HCT116 (cell line): Measurements from ENCODE around the gene IL1RAP. TPM values are rescaled to one million over a fixed set of nuclear protein-coding genes. Genes with fewer than 3 reads are reported as not detected.

Experiments
- ATAC-seq: fragments of 200-7000 bp; cut with Tn5 transposase; 2 replicates; pipeline ENCODE4 v1.9.1; 2020; ENCODE audit warnings: mild to moderate bottlenecking, moderate library complexity
- BruUV-seq: library from RNA; stranded (reverse); fragments of 400-500 nt; replicated peaks from 2 replicates; lab custom pipeline; 2021; lab: Mats Ljungman, UMichigan
- CTCF ChIA-PET: fragments of 300-600 bp; sonication (Branson Sonifier 250); formaldehyde crosslinking; loops from one replicate; lab custom pipeline; 2021; ENCODE audit warnings: antibody characterized with exemption; lab: Charles Lee
- POLR2A ChIA-PET: fragments of 300-600, 350-600 bp; sonication (Branson Sonifier 250); formaldehyde crosslinking; loops from one replicate; lab custom pipeline; 2021; ENCODE audit warnings: antibody characterized with exemption; lab: Charles Lee
- RAD21 ChIA-PET, 2 experiments: fragments of 300-600 bp; sonication (Branson Sonifier 250); formaldehyde crosslinking; loops; one replicate each; lab custom pipeline; 2023; ENCODE audit warnings: low total read pairs in 2 of 2; ENCODE audit not compliant: uncharacterized antibody in 2 of 2, unreplicated experiment in 2 of 2, low non-redundant PET in 1 of 2; lab: Charles Lee
- DNase-seq: peaks from one replicate; pipeline ENCODE4 v3.0.0-alpha.2; 2010; ENCODE audit warnings: low read depth, low spot score
- H2AFZ ChIP-seq: fragments of 200-600 bp; shearing (Covaris generic), sonication (generic); 2 replicates; pipeline ENCODE4 v1.6.1; 2017; ENCODE audit warnings: low read depth, mixed run types, mixed read lengths, antibody characterized with exemption, low read length; ENCODE audit not compliant: poor library complexity, severe bottlenecking
- H3K27ac ChIP-seq: 2 replicates; pipeline ENCODE4 v1.5.1; 2012; ENCODE audit warnings: low read depth, low read length
- H3K27me3 ChIP-seq: fragments of 200-600 bp; sonication (generic); 2 replicates; pipeline ENCODE4 v1.6.1; 2016; ENCODE audit warnings: mixed run types, low read length, mixed read lengths; ENCODE audit not compliant: insufficient read depth
- H3K36me3 ChIP-seq, 2 experiments: fragments of 200-500 bp in 1 of 2; fragments of 200-600 bp in 1 of 2; sonication (Bioruptor generic) in 1 of 2; sonication (generic) in 1 of 2; 2 replicates each; pipeline versions ENCODE4 v1.5.1 to v1.6.1; 2014 to 2016; ENCODE audit warnings: low read length in 2 of 2, inconsistent platforms in 1 of 2, mixed read lengths in 1 of 2, mixed run types in 1 of 2; ENCODE audit not compliant: insufficient read depth in 2 of 2, control insufficient read depth in 1 of 2
- H3K4me1 ChIP-seq, 2 experiments: fragments of 200-600 bp in 1 of 2; sonication (generic) in 1 of 2; 2 replicates each; pipeline versions ENCODE4 v1.5.1 to v1.6.1; 2012 to 2017; ENCODE audit warnings: low read length in 2 of 2, inconsistent platforms in 1 of 2, mild to moderate bottlenecking in 1 of 2, mixed read lengths in 1 of 2, mixed run types in 1 of 2, moderate library complexity in 1 of 2; ENCODE audit not compliant: insufficient read depth in 2 of 2, control insufficient read depth in 1 of 2
- H3K4me2 ChIP-seq: fragments of 200-600 bp; sonication (generic); 2 replicates; pipeline ENCODE4 v1.6.1; 2017; ENCODE audit warnings: mixed run types, low read length, mixed read lengths
- H3K4me3 ChIP-seq, 2 experiments: fragments of 200-600 bp in 1 of 2; sonication (generic) in 1 of 2; replicated peaks in 1 of 2; 2 replicates each; pipeline ENCODE4 v1.5.1; 2011 to 2016; ENCODE audit warnings: low read length in 2 of 2, control low read depth in 1 of 2, low read depth in 1 of 2, mild to moderate bottlenecking in 1 of 2, mixed read lengths in 1 of 2, mixed run types in 1 of 2
- H3K79me2 ChIP-seq: fragments of 200-600 bp; sonication (generic); 2 replicates; pipeline ENCODE4 v1.6.1; 2017; ENCODE audit warnings: mild to moderate bottlenecking, mixed run types, low read length, moderate library complexity, mixed read lengths; ENCODE audit not compliant: insufficient read depth
- H3K9ac ChIP-seq: fragments of 200-600 bp; sonication (generic); 2 replicates; pipeline ENCODE4 v1.6.1; 2016; ENCODE audit warnings: low read length, mixed read lengths
- H3K9me2 ChIP-seq: fragments of 200-600 bp; sonication (generic), shearing (Covaris generic); 2 replicates; pipeline ENCODE4 v1.6.1; 2017; ENCODE audit warnings: mixed run types, mild to moderate bottlenecking, moderate library complexity; ENCODE audit not compliant: insufficient read depth
- H3K9me3 ChIP-seq, 2 experiments: fragments of 200-500 bp in 1 of 2; fragments of 200-600 bp in 1 of 2; sonication (Bioruptor generic) in 1 of 2; sonication (generic) in 1 of 2; 2 replicates each; pipeline ENCODE4 v1.6.1; 2014 to 2017; ENCODE audit warnings: low read length in 2 of 2, mixed read lengths in 2 of 2, inconsistent platforms in 1 of 2, low read depth in 1 of 2, mild to moderate bottlenecking in 1 of 2, mixed run types in 1 of 2, moderate library complexity in 1 of 2; ENCODE audit not compliant: control insufficient read depth in 1 of 2, insufficient read depth in 1 of 2
- H4K20me1 ChIP-seq: fragments of 200-600 bp; sonication (generic), shearing (Covaris generic); 2 replicates; pipeline ENCODE4 v1.6.1; 2017; ENCODE audit warnings: mixed run types, mild to moderate bottlenecking, moderate library complexity; ENCODE audit not compliant: insufficient read depth
- CBX3 ChIP-seq: IDR thresholded peaks from 2 replicates; pipeline ENCODE4 v1.6.1; 2012; ENCODE audit warnings: low read depth
- CEBPB ChIP-seq: IDR thresholded peaks from 2 replicates; pipeline ENCODE4 v1.6.1; 2012; ENCODE audit warnings: low read depth
- EGR1 ChIP-seq: IDR thresholded peaks from 2 replicates; pipeline ENCODE4 v1.6.1; 2012; ENCODE audit warnings: low read depth
- EZH2 ChIP-seq: fragments of 200-600 bp; sonication (generic); IDR thresholded peaks from 2 replicates; pipeline ENCODE4 v1.6.1; 2017; ENCODE audit warnings: antibody characterized with exemption, mixed run types
- EZH2phosphoT487 ChIP-seq: fragments of 200-600 bp; IDR thresholded peaks from 2 replicates; pipeline ENCODE4 v1.6.1; 2018; ENCODE audit warnings: antibody characterized with exemption, borderline replicate concordance
- FOSL1 ChIP-seq: IDR thresholded peaks from 2 replicates; pipeline ENCODE4 v1.6.1; 2012; ENCODE audit warnings: low read depth
- POLR2A ChIP-seq: IDR thresholded peaks from 2 replicates; pipeline ENCODE4 v1.7.0; 2011; ENCODE audit warnings: borderline replicate concordance; ENCODE audit not compliant: insufficient read depth, insufficient read length; ENCODE audit errors: extremely low read depth
- POLR2AphosphoS5 ChIP-seq: IDR thresholded peaks from 2 replicates; pipeline ENCODE4 v1.6.1; 2011; ENCODE audit warnings: mild to moderate bottlenecking, low read depth, low read length, moderate library complexity
- RAD21 ChIP-seq: IDR thresholded peaks from 2 replicates; pipeline ENCODE4 v1.6.1; 2012; ENCODE audit warnings: low read depth, mild to moderate bottlenecking
- SIN3A ChIP-seq: IDR thresholded peaks from 2 replicates; pipeline ENCODE4 v1.6.1; 2012; ENCODE audit warnings: low read depth
- SP1 ChIP-seq: IDR thresholded peaks from 2 replicates; pipeline ENCODE4 v1.6.1; 2012; ENCODE audit warnings: low read depth
- SRF ChIP-seq: IDR thresholded peaks from 2 replicates; pipeline ENCODE4 v1.6.1; 2012; ENCODE audit warnings: low read depth
- ZFX ChIP-seq: fragments of 450-650 bp; IDR thresholded peaks from 2 replicates; pipeline ENCODE4 v1.6.1; 2017
- ZNF274 ChIP-seq: fragments of 200-500 bp; sonication (Bioruptor generic); IDR thresholded peaks from 2 replicates; pipeline ENCODE4 v1.6.1; 2014; ENCODE audit warnings: mild to moderate bottlenecking, low read depth, low read length, inconsistent platforms
- intact Hi-C: fragments of 100-400 bp; cut with micrococcal nuclease; formaldehyde crosslinking; loops from 2 replicates; pipeline ENCODE4 v1.10.0; 2022
- total RNA-seq: library from RNA; stranded (reverse); gene quantifications from one replicate; pipeline ENCODE4 v1.2.1, GENCODE V29; 2021; ENCODE audit not compliant: unreplicated experiment
- TF ChIP-seq, protein P1 (sequence below): IDR thresholded peaks from 2 replicates; pipeline ENCODE4 v1.6.1; 2012; ENCODE audit warnings: low read depth
- TF ChIP-seq, protein P2 (sequence below): IDR thresholded peaks from 2 replicates; pipeline ENCODE4 v1.6.1; 2012
- TF ChIP-seq, protein P3 (sequence below): IDR thresholded peaks from 2 replicates; pipeline ENCODE4 v1.6.1; 2011; ENCODE audit warnings: mild to moderate bottlenecking, low read length, moderate library complexity; ENCODE audit not compliant: insufficient replicate concordance; ENCODE audit errors: extremely low read depth

IL1RAP gene
- total RNA-seq, 1 experiment from 2014 or later = 5.8 TPM

DNA sequence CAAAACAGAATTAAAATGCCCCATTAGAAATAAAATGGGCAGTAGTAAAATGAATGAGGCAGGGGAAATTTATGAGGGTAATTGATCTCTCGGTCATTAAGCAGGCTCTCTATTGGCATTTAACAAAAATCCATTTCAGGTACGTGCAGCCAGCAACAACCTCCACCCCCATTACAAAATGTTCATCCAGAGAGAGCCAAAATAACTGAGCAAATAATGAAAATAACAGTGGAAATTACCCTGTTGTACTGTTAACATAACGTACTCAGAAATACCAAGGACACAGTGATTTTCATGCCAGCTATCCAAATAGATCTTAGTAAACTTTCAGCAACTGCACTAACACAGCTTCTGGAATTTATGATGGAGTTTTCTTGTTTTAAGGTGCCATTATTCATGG lies 127.7 kb downstream of the IL1RAP start:
- H3K36me3 ChIP-seq = no peaks in the 10 kb centered on the region
- POLR2A ChIA-PET = no interaction called here
- no peak overlapping the region for H2AFZ ChIP-seq
- intact Hi-C loops = no loop called here
- TF ChIP-seq SP1 = no peak
- no peak for TF ChIP-seq FOSL1
- TF ChIP-seq EGR1 = no peak
- TF ChIP-seq ZFX = no peak
- TF ChIP-seq EZH2 = no peak
- no peak for TF ChIP-seq SRF
- H4K20me1 ChIP-seq = no peaks in the 10 kb centered on the region
- DNase-seq (no peak), ATAC-seq (no peak)
- no peaks in the 10 kb centered on the region for H3K9me2 ChIP-seq
- no TSS peak for BruUV-seq
- H3K4me2 ChIP-seq = no peak overlapping the region
- H3K4me1 ChIP-seq = no peaks in the 10 kb centered on the region
- CTCF ChIA-PET = no interaction called here
- H3K27me3 ChIP-seq = no peaks in the 10 kb centered on the region
- no peak overlapping the region for H3K4me3 ChIP-seq
- no peaks in the 10 kb centered on the region for H3K79me2 ChIP-seq
- no peak overlapping the region for H3K9ac ChIP-seq
- RAD21 ChIA-PET = no interaction called here
- no peaks in the 10 kb centered on the region for H3K9me3 ChIP-seq
- no peak overlapping the region for H3K27ac ChIP-seq

DNA sequence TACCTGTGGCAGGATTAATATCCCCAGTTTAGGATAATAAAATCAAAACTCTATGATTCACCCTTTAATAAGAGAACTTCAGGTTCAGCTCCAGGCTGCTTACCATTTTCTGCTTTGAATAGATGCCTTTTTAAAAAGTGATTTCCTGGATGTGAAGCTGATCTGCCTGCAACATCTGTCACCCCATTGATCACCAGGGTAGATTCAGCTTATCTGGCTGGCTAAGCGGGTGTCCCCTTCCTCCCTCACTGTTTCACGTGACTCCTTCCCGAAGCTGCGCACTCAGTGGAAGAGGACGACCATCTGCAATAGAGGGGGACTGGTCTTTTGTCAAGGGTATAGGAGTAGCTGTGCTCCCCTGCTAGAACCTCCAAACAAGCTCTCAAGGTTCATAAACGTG lies 128.1 kb downstream of the IL1RAP start:
- H3K27me3 ChIP-seq = no peaks in the 10 kb centered on the region
- CTCF ChIA-PET = no interaction called here
- TF ChIP-seq EZH2phosphoT487 (no peak), ZNF274 (no peak), ZFX (no peak), CBX3 (no peak), SIN3A (no peak), SP1 (no peak), EGR1 (no peak), RAD21 (no peak), POLR2A (no peak), POLR2AphosphoS5 (no peak), CEBPB (no peak), SRF (no peak)
- TF ChIP-seq, protein P1, sequence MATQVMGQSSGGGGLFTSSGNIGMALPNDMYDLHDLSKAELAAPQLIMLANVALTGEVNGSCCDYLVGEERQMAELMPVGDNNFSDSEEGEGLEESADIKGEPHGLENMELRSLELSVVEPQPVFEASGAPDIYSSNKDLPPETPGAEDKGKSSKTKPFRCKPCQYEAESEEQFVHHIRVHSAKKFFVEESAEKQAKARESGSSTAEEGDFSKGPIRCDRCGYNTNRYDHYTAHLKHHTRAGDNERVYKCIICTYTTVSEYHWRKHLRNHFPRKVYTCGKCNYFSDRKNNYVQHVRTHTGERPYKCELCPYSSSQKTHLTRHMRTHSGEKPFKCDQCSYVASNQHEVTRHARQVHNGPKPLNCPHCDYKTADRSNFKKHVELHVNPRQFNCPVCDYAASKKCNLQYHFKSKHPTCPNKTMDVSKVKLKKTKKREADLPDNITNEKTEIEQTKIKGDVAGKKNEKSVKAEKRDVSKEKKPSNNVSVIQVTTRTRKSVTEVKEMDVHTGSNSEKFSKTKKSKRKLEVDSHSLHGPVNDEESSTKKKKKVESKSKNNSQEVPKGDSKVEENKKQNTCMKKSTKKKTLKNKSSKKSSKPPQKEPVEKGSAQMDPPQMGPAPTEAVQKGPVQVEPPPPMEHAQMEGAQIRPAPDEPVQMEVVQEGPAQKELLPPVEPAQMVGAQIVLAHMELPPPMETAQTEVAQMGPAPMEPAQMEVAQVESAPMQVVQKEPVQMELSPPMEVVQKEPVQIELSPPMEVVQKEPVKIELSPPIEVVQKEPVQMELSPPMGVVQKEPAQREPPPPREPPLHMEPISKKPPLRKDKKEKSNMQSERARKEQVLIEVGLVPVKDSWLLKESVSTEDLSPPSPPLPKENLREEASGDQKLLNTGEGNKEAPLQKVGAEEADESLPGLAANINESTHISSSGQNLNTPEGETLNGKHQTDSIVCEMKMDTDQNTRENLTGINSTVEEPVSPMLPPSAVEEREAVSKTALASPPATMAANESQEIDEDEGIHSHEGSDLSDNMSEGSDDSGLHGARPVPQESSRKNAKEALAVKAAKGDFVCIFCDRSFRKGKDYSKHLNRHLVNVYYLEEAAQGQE = no peak
- TF ChIP-seq, protein P2, sequence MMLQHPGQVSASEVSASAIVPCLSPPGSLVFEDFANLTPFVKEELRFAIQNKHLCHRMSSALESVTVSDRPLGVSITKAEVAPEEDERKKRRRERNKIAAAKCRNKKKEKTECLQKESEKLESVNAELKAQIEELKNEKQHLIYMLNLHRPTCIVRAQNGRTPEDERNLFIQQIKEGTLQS = no peak
- TF ChIP-seq, protein P3, sequence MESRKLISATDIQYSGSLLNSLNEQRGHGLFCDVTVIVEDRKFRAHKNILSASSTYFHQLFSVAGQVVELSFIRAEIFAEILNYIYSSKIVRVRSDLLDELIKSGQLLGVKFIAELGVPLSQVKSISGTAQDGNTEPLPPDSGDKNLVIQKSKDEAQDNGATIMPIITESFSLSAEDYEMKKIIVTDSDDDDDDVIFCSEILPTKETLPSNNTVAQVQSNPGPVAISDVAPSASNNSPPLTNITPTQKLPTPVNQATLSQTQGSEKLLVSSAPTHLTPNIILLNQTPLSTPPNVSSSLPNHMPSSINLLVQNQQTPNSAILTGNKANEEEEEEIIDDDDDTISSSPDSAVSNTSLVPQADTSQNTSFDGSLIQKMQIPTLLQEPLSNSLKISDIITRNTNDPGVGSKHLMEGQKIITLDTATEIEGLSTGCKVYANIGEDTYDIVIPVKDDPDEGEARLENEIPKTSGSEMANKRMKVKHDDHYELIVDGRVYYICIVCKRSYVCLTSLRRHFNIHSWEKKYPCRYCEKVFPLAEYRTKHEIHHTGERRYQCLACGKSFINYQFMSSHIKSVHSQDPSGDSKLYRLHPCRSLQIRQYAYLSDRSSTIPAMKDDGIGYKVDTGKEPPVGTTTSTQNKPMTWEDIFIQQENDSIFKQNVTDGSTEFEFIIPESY = no peak
- TF ChIP-seq, all 23 proteins: peak for 0

More for the DNA sequence above, 128.1 kb downstream of the IL1RAP start:
- H3K9me3 ChIP-seq = no peaks in the 10 kb centered on the region
- ATAC-seq (no peak), DNase-seq (no peak)
- no TSS peak for BruUV-seq
- no peak overlapping the region for H3K9ac ChIP-seq
- intact Hi-C loops = no loop called here
- no peaks in the 10 kb centered on the region for H4K20me1 ChIP-seq
- no peak overlapping the region for H3K4me3 ChIP-seq
- no peaks in the 10 kb centered on the region for H3K9me2 ChIP-seq
- ChIA-PET RAD21 (no interaction called here), POLR2A (interaction anchor here (0.9 kb wide), 1 partner anchor 55 kb away, joined by 3 read pairs; no protein-coding TSS in a partner anchor)
- no peak overlapping the region for H2AFZ ChIP-seq
- no peaks in the 10 kb centered on the region for H3K79me2 ChIP-seq
- no peaks in the 10 kb centered on the region for H3K4me1 ChIP-seq
- no peak overlapping the region for H3K4me2 ChIP-seq
- no peaks in the 10 kb centered on the region for H3K36me3 ChIP-seq
- no peak overlapping the region for H3K27ac ChIP-seq
